ENCODE measurements around the gene CEACAM8.
"Not testable (repeated sequence)": the region's sequence is repeated elsewhere in the genome, so short reads cannot be mapped to it uniquely, and the experiment has no call there.

Gene CEACAM8

DNA sequence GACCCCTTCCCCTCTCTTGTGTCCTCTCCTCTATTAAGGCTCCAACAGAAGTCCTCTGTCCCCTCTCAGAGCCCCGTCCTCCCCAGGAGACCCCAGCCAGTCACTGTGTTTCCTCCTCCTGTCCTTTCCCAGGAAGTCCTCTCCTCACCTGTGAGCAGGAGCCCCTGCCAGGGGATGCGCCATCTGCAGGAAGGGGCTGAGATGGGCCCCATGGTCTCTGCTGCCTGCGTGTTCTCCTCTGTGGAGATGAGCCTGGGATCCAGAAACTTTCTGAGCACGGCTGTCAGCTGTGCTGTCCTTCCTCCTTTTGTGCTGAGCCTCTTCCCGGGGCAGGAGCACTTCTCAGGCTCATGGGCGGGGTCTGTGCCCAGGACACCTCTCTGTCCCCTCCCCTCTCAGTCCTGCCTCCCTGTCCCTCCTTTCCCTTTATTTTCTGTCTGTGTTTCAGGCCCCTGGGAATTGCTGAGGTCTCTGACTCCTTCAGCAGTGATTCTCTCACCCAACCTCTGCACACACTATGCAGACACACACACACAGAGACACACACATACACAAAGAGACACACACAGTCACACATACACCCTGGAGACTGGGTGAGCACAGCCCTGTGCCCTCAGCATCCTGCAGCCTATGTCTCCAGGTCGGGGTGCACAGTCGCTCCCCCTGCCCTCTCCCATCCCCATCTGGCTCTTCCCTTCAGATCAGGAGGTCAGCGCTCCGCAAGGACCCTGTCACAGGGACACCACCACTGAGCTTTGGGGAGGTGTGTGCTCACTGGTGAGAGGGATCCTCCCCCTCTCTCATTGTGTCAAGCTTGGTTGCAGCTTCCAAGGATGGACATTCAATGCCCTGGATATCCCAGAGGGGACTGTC, at the start of gene CEACAM8:
TSS of gene CEACAM8 (minus strand) at position 308 of the 873 bp plus-strand sequence. CDS start at position 212, 96 bp downstream.
- no peak for DNase-seq (ENCODE audit: low read depth in 4 of 4, low spot score in 1 of 4)

DNA sequence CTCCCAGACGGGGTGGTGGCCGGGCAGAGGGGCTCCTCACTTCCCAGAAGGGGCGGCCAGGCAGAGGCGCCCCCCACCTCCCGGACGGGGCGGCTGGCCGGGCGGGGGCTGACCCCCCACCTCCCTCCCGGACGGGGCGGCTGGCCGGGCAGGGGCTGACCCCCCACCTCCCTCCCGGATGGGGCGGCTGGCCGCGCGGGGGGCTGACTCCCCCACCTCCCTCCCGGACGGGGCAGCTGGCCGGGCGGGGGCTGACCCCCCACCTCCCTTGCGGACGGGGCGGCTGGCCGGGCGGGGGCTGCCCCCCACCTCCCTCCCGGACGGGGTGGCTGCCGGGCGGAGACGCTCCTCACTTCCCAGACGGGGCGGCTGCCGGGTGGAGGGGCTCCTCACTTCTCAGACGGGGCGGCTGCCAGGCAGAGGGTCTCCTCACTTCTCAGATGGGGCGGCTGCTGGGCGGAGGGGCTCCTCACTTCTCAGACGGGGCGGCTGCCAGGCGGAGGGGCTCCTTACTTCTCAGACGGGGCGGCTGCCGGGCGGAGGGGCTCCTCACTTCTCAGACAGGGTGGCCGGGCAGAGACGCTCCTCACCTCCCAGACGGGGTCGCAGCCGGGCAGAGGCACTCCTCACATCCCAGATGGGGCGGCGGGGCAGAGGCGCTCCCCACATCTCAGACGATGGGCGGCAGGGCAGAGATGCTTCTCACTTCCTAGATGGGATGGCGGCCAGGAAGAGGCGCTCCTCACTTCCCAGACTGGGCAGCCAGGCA, 44.8 kb upstream of the CEACAM8 start:
- DNase-seq (ENCODE audit: low read depth in 4 of 4, low spot score in 1 of 4) = not testable (repeated sequence)

DNA sequence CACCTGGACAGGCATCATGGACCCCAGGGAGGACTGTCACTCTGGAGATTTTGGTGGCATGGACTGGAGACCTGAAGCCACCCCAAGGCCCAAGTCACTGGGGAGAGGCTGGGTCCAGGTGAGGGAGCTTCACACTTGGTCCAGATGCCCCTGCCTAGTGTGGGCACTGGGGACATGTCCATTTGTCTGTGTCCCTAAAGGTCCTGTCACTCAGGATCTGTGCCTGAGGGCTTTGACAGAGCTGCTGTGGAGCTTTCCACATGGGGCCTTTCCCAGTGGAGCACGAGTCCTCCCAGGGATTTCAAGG, 40.5 kb upstream of the CEACAM8 start:
- DNase-seq (ENCODE audit: low read depth in 4 of 4, low spot score in 1 of 4) = no peak

GRCh38 chr19:42634409-42635232, 39.9 kb upstream of the CEACAM8 start:
- DNase-seq (ENCODE audit: low read depth in 4 of 4, low spot score in 1 of 4) = peak in 3 of 4 experiments; percentile 10 to 47 (median 18)

GRCh38 chr19:42629191-42629590, 34.5 kb upstream of the CEACAM8 start:
- no peak for DNase-seq (ENCODE audit: low read depth in 4 of 4, low spot score in 1 of 4)

DNA sequence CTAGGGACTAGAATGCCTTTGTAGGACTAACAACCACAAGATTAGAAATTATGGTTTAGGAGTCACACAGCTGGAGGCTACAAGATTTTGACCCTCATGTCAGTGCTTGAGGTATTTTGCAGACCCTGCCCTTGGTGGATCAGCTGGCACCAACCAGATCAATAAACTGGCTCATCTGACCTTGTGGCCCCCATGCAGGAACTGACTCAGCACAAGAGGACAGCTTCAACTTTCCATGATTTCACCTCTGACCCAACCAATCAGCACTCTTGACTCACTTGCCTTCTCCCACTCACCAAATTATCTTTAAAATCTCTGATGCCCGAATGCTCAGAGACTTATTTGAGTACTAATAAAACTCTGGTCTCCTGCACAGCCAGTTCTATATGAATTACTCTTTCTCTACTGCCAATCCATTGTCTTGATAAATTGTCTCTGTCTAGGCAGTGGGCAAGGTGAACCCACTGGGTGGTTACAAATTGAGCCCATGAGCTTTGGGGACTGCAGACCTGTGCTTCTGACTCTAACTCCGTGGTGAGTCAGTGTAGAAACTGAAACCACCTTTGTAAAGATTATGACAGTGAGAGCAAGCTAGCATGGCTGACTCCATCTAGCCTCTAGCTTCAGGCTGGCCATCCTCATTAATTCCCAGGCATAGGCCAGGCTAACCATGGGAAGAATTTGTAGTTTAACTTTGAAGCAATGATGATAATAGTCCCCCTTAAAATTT, 33.9 kb upstream of the CEACAM8 start:
- DNase-seq (ENCODE audit: low read depth in 4 of 4, low spot score in 1 of 4) = peak in 1 of 4 experiments; percentile 12

DNA sequence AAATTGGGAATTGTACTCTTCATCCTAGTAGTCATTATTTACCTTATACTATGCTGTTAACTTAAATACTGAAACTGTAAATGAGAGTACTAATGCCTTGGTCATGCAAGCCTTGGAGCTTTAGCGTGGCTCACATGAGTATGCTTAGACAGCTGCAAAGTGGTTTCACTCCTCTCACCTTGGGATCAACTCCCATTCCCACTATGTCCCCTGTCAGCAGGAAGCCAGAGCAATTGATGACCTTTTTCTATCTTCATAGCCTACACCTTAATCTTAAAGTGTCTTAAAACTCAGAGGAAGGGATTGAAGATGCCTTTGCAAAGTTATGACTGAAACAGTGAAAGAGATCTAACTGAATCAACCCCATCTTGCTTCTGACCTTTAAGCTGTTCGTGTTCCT, 33.2 kb upstream of the CEACAM8 start:
- DNase-seq (ENCODE audit: low read depth in 4 of 4, low spot score in 1 of 4) = no peak

GRCh38 chr19:42626181-42626580, 31.5 kb upstream of the CEACAM8 start:
- DNase-seq (ENCODE audit: low read depth in 4 of 4, low spot score in 1 of 4) = no peak

GRCh38 chr19:42619271-42619670, 24.5 kb upstream of the CEACAM8 start:
- no peak for DNase-seq (ENCODE audit: low read depth in 4 of 4, low spot score in 1 of 4)

DNA sequence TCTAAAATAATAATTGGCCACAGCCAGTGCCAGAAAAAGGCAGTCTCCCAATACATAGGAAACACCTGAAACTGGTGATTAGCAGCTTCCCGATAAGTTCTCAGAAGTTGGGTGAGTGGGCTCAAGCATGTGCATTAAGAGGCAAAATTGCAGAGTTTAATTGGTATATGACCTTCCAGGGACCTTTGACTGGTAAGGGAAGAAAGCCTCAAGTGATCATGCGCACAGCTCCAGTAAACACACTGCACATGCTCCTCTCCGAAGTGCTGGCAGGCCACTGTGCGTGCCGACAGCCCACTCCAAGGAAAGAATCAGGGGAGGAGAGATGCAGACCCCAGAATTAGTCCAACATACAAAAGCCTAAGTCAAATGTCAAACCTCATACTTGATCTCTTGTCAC, 18.9 kb upstream of the CEACAM8 start:
- no peak for DNase-seq (ENCODE audit: low read depth in 4 of 4, low spot score in 1 of 4)

GRCh38 chr19:42610401-42610915, 15.7 kb upstream of the CEACAM8 start:
- DNase-seq (ENCODE audit: low read depth in 4 of 4, low spot score in 1 of 4) = not testable (repeated sequence)

GRCh38 chr19:42606660-42607351, 12.1 kb upstream of the CEACAM8 start:
- DNase-seq (ENCODE audit: low read depth in 4 of 4, low spot score in 1 of 4) = peak; percentile 18 to 43 (median 27)

- no peak for DNase-seq (ENCODE audit: low read depth in 4 of 4, low spot score in 1 of 4)
Measured at GRCh38 chr19:42601811-42602443, 7.2 kb upstream of the CEACAM8 start.

DNA sequence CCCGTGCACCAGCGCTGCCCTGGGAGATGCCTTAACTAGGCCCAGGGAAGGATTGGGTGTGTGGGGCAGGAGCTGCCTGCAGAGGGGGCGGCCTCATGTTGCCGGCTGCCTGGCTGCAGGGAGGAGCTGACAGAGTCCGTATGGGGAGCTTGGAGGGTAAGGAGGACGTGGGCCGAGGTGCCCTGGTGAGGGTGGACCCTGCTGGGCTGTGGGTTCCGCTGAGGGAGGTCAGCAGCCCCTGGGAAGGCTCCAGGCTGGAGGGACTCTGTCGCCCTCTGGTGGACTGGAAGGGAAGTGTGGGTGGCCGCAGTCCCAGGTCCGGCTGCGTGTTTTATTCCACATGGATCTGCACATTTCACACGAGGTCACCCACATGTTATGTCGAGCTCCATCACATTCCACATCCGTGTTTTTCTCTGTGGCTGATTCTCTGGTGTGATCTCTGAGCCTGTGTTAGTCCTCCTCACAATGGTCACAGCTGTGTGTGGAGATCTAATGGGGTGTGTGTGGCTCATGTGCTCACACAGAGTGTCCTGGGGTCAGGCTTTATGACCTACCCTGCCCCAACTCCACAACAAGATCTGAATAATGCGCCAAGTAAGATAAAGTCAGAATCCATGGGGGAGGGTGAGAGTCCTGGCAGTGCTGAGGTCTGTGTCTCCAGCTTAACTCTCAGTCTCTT, 1.8 kb upstream of the CEACAM8 start:
- peak in 3 of 4 experiments; percentile 9 to 27 (median 15) for DNase-seq (ENCODE audit: low read depth in 4 of 4, low spot score in 1 of 4)

- no peak for DNase-seq (ENCODE audit: low read depth in 4 of 4, low spot score in 1 of 4)
Measured at GRCh38 chr19:42595550-42596172, 937 bp upstream of the CEACAM8 start.

DNA sequence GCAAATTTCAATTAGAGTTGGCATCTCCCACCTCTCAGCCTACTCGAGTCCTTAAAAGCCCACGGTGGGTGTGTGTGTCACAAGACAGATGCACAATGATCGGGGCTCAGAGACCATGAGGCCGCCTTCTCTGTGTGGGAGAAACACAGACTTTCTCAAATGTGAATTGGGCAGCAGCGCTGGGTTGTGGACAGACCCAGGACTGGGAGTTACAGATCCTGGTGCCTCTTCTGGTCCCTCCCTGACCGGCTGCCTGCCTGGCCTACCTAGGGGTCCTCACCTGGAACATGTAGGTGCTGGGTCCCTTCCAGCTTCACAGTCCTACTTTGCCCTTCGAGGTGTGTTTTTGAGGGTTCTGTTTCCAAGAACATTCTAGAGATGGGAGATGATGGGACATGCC, 4.9 kb downstream of the CEACAM8 start:
- no peak for DNase-seq (ENCODE audit: low read depth in 4 of 4, low spot score in 1 of 4)

DNA sequence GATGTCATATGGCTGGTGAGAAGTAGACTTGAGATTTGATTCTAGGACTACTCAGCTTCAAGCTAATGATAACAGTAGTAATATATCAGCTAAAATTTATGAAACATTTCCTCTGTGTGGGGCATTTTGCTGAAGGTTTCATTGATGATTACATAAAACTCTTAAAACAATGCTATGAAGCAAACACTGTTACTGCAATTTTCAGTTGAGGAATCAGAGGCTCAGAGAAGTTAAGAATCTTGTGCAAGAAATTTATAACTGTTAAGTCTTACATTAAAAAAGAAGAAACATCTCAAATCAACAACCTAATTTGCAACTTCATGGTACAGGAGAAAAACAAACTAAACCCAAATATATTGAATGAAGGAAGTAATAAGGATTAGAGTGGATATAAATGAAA, 10.3 kb downstream of the CEACAM8 start:
- no peak for DNase-seq (ENCODE audit: low read depth in 4 of 4, low spot score in 1 of 4)

GRCh38 chr19:42577016-42577415, 17.7 kb downstream of the CEACAM8 start:
- no peak for DNase-seq (ENCODE audit: low read depth in 4 of 4, low spot score in 1 of 4)
